Airway epithelial cell (primary cell): ENCODE data around the gene CLEC5A. TPM values are rescaled to one million over a fixed set of nuclear protein-coding genes. Genes with fewer than 3 reads are reported as not detected.

Source experiments
- total RNA-seq: library from RNA; depleted of rRNA; stranded (reverse); fragments of >200 nt; gene quantifications from 2 replicates; pipeline ENCODE4 v1.2.3, GENCODE V29; 2015

CLEC5A gene
- total RNA-seq: not detected in 2 replicates

DNA sequence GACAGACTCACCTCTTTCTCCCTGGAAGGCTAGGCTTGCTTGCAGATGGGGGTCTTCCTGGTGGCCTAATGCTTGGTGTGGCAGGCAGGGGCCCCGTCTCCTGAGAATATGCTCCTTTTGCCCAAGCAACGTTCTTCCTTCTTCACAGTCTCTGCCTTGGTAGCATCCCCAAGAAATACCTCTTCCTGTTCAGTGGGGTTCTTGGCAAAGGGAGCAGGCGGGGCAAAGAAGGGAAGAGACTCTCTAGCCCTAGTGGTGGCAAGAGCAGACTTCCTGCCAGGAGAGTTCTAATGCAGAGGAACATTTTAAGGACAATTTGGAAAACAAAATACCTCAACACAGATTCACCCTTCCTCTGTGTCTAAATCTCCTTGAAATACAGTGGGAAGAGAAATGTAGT is at the start of gene CLEC5A:
Gene CLEC5A (minus strand): TSS at position 179 of the 400 bp plus-strand sequence. CDS start 682 bp downstream, outside the sequence.

DNA sequence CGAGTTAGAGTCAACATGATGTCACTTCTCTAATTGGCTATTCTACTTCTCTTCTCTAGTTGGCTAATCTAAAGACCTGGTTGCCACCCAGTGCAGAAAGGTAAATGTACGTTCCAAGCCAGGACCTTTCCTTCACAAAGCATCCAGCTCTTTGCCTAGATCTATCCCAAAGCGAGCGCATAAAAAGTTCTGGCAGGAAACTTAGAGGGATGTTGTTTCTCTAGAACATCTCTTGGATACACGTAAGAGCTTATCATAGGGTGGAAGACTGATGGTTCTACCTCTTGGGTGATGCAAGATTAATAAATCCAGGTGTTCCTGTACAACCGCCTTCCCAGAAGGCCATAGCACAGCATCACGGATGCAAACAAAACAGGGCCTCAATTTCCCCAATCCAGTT is 26.9 kb upstream of the CLEC5A start, which contains the start of gene TAS2R38:
Gene TAS2R38 (minus strand): TSS at position 101 of the 400 bp plus-strand sequence. CDS start 84 bp downstream, at position 17.

DNA sequence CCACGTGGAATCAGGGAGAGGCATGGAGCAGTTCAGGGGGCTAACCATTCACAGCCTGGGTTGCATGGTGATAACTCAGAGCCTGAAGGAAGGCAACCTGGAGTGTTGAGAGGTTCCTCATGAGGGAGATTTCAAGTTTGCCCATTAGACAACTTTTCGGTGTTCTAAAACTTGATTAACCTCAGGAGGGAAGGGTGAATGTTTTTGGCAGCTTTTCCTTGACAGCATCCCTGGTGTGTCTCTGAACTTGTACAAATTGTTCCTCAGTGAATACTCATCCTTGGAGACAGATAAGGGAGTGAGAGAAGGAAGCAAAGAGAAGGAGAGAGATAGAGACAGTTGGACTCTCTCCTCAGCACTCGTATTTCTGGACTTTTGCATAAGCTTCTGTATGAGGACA is 30.7 kb downstream of the CLEC5A start, which contains the start of gene OR9A4:
Gene OR9A4 (plus strand): TSS at position 301 of the 400 bp plus-strand sequence. CDS start 2,477 bp downstream, outside the sequence.

Other genes with a start within 250 kb of the CLEC5A start
- gene DENND11, start 244.8 kb downstream of the CLEC5A start, total RNA-seq: 6.4 and 8.7 TPM in 2 replicates
- gene WEE2, start 238.6 kb downstream of the CLEC5A start, total RNA-seq: not detected in 2 replicates
- gene SSBP1, start 208.6 kb downstream of the CLEC5A start, total RNA-seq: 228 and 276 TPM in 2 replicates
- 0.35 and 0.70 TPM in 2 replicates for gene TAS2R3, start 182.9 kb downstream of the CLEC5A start, total RNA-seq
- 0.42 and 0.49 TPM in 2 replicates for gene TAS2R4, start 170.3 kb downstream of the CLEC5A start, total RNA-seq
- 0.14 and 0.79 TPM in 2 replicates for gene TAS2R5, start 156.8 kb downstream of the CLEC5A start, total RNA-seq
- gene PRSS37, start 105.5 kb downstream of the CLEC5A start, total RNA-seq: not detected in 2 replicates
- not detected in 2 replicates for gene OR9A4, start 30.6 kb downstream of the CLEC5A start, total RNA-seq
- gene TAS2R38, start 26.8 kb upstream of the CLEC5A start, total RNA-seq: not detected in 2 replicates
- gene MGAM, start 48.9 kb upstream of the CLEC5A start, total RNA-seq: under 0.01 TPM in 1 of 2 replicates, not detected in the other
- gene MGAM2, start 164.7 kb upstream of the CLEC5A start, total RNA-seq: not detected in 2 replicates